ENCODE results near the gene MED9.

MED9 gene

DNA sequence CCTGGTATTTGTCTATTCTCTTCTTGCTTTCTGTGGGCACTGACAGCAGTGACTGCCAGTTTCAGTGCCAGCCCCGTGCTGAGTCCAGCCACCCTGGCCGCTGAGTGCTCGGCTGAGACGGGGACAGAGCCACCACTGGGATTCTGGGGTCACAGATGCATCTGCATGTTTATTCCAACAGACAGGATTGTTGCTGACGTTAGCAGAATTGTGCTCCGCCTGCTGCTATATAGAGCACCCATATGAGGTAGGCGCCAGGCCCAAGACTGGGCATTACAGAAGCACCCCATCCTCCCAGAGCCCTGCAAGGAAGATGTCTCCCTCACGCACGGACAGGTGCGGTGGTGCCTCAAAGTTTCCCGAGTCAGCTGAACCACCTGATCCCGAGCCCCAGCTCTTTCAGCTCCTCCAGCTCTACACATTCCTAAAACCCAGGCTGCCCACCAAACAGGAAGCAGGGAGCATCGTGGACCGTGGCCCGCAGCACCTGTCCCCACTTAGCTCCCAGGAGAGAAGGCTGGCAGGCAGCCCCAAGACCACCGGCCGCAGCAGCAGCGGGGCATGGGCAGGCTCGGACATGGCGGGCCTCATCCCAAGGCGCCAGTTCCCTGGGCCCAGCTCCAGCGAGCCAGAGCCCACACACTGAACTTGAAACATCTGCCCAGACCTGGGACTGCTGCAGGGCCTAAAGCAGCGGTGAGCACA is 64.3 kb downstream of the MED9 start:
- DNase-seq = no peak

DNA sequence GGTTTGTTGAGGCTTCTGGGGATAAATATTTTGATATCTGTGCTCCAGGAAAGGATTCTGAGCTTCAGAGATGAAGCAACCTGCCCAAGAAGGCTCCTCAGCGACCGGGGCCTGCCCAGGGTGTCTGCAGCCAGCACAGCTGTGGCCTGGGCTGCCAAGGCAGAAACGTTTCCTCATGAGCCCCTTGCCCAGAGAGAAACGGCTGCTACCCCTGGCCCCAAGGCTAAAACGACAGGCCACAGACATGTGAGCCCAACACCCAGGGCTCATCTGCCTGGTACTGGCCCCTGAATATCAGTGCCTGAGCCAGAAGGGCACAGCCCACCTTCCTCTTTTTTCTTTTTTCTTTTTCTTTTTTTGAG is 64.8 kb downstream of the MED9 start:
- DNase-seq = no peak
